Tibial nerve (tissue), 3 donors: ENCODE data around the gene ASTL.

Experiments used
- CTCF ChIP-seq, 5 experiments: fragments of 200-600 bp in 3 of 5; fragments of 450-650 bp in 2 of 5; sonication (generic) in 3 of 5; IDR thresholded peaks; one replicate each; pipeline ENCODE4 v1.5.1; 2016 to 2019; ENCODE audit warnings: antibody characterized with exemption in 5 of 5, mild to moderate bottlenecking in 3 of 5, moderate library complexity in 2 of 5
- POLR2A ChIP-seq, 2 donors: fragments of 450-650 bp; IDR thresholded peaks; one replicate each; pipeline ENCODE4 v1.6.1; 2017; ENCODE audit warnings: antibody characterized with exemption in 2 of 2, mild to moderate bottlenecking in 2 of 2, moderate library complexity in 2 of 2

DNA sequence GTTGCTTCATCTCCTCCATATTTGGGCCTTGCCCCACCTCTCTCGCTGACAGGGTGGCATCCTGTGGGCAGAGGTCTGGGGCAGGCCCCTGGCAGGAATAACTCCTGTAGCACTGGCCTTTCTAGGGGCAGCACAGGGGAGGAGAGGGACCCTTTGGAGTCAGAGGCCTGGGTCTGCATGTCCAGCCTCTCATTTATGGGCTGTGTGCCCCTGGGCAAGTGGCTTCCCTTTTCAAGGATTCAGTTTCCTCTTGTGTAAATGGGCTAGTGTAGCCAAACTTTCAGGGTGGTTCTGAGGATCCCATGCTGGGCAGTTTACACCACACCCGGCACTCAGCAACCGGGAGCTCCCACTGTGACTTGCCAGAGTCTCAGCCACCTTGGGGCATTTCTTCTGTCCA, 45.4 kb downstream of the ASTL start:
- TF ChIP-seq CTCF (IDR thresholded peaks at IDR 0.05) = no peak
- no peak for TF ChIP-seq POLR2A (IDR thresholded peaks at IDR 0.05)
